Loucy (cell line): ENCODE measurements around the gene MITF.

ENCODE experiments used
- H2AFZ ChIP-seq: fragments of 200-600 bp; sonication (generic); 2 replicates; pipeline ENCODE4 v1.6.0; 2016; ENCODE audit warnings: antibody characterized with exemption, mild to moderate bottlenecking, low read length, moderate library complexity
- H3F3A ChIP-seq: fragments of 200-600 bp; 2 replicates; pipeline ENCODE4 v1.6.0; 2016; ENCODE audit warnings: antibody characterized with exemption, low read depth, mild to moderate bottlenecking
- H3K27me3 ChIP-seq: fragments of 200-600 bp; sonication (generic); 2 replicates; pipeline ENCODE4 v1.6.1; 2014; ENCODE audit warnings: low read length, mild to moderate bottlenecking; ENCODE audit not compliant: insufficient read depth, poor library complexity, severe bottlenecking
- H3K36me3 ChIP-seq: fragments of 200-600 bp; sonication (generic); 2 replicates; pipeline ENCODE4 v1.6.1; 2016; ENCODE audit warnings: low read length; ENCODE audit not compliant: insufficient read depth
- H3K4me1 ChIP-seq: fragments of 200-600 bp; sonication (generic); 2 replicates; pipeline ENCODE4 v1.5.1; 2014; ENCODE audit warnings: low read length, mild to moderate bottlenecking; ENCODE audit not compliant: insufficient read depth, poor library complexity, severe bottlenecking
- H3K4me2 ChIP-seq: fragments of 200-600 bp; sonication (generic); 2 replicates; pipeline ENCODE4 v1.6.0; 2014; ENCODE audit warnings: antibody characterized with exemption, low read length, low read depth, mild to moderate bottlenecking; ENCODE audit not compliant: poor library complexity, severe bottlenecking
- H3K4me3 ChIP-seq: fragments of 200-600 bp; sonication (generic); 2 replicates; pipeline ENCODE4 v1.5.1; 2014; ENCODE audit warnings: low read length, mild to moderate bottlenecking, mixed read lengths; ENCODE audit not compliant: poor library complexity, severe bottlenecking
- H3K79me2 ChIP-seq: fragments of 200-600 bp; sonication (generic); 2 replicates; pipeline ENCODE4 v1.6.1; 2014; ENCODE audit warnings: low read length; ENCODE audit not compliant: insufficient read depth
- H3K9ac ChIP-seq: fragments of 200-600 bp; sonication (generic); 2 replicates; pipeline ENCODE4 v1.6.0; 2014; ENCODE audit warnings: mild to moderate bottlenecking, low read depth, low read length, moderate library complexity; ENCODE audit not compliant: poor library complexity, severe bottlenecking
- H3K9me2 ChIP-seq: fragments of 200-600 bp; sonication (generic); replicated peaks from 2 replicates; pipeline ENCODE4 v1.6.1; 2016; ENCODE audit warnings: low read depth, low read length, mixed read lengths
- H3K9me3 ChIP-seq: fragments of 200-600 bp; sonication (generic); 2 replicates; pipeline ENCODE4 v1.6.1; 2014; ENCODE audit warnings: mild to moderate bottlenecking, antibody characterized with exemption, low read length, low read depth; ENCODE audit not compliant: insufficient read depth
- H4K20me1 ChIP-seq: fragments of 200-600 bp; sonication (generic); 2 replicates; pipeline ENCODE4 v1.6.0; 2014; ENCODE audit warnings: antibody characterized with exemption, low read length, mild to moderate bottlenecking; ENCODE audit not compliant: insufficient read depth, poor library complexity, severe bottlenecking
- CTCF ChIP-seq: fragments of 200-600 bp; sonication (generic); conservative IDR thresholded peaks from 2 replicates; pipeline ENCODE4 v1.5.1; 2014; ENCODE audit warnings: mild to moderate bottlenecking, antibody characterized with exemption, low read length
- EZH2phosphoT487 ChIP-seq: fragments of 200-600 bp; IDR thresholded peaks from 2 replicates; pipeline ENCODE4 v1.6.1; 2018; ENCODE audit warnings: antibody characterized with exemption, mild to moderate bottlenecking, moderate library complexity, borderline replicate concordance

Gene MITF

GRCh38 chr3:69828817-69829216, 89.6 kb downstream of the MITF start:
- Histone ChIP-seq H3K79me2 (no peaks in the 10 kb centered on the region), H3K4me2 (no peak overlapping the region), H3F3A (no peaks in the 10 kb centered on the region), H3K9ac (no peak overlapping the region), H3K4me1 (no peaks in the 10 kb centered on the region), H3K9me3 (no peaks in the 10 kb centered on the region), H3K4me3 (no peak overlapping the region), H3K9me2 (no peaks in the 10 kb centered on the region), H4K20me1 (no peaks in the 10 kb centered on the region), H2AFZ (no peak overlapping the region), H3K27me3 (no peaks in the 10 kb centered on the region), H3K36me3 (no peaks in the 10 kb centered on the region)
- no peak for TF ChIP-seq EZH2phosphoT487
- TF ChIP-seq CTCF: no peak

GRCh38 chr3:69830147-69830546, 90.9 kb downstream of the MITF start:
- no peaks in the 10 kb centered on the region for H3K79me2 ChIP-seq
- no peak overlapping the region for H3K9ac ChIP-seq
- H3F3A ChIP-seq: no peaks in the 10 kb centered on the region
- H3K9me2 ChIP-seq: no peaks in the 10 kb centered on the region
- H3K9me3 ChIP-seq: no peaks in the 10 kb centered on the region
- H4K20me1 ChIP-seq: no peaks in the 10 kb centered on the region
- TF ChIP-seq CTCF: no peak
- TF ChIP-seq EZH2phosphoT487: no peak
- H3K36me3 ChIP-seq: no peaks in the 10 kb centered on the region
- H3K4me1 ChIP-seq: no peaks in the 10 kb centered on the region
- no peak overlapping the region for H3K4me3 ChIP-seq
- H2AFZ ChIP-seq: no peak overlapping the region
- no peaks in the 10 kb centered on the region for H3K27me3 ChIP-seq
- H3K4me2 ChIP-seq: no peak overlapping the region

GRCh38 chr3:69831737-69832136, 92.5 kb downstream of the MITF start:
- Histone ChIP-seq H2AFZ (no peak overlapping the region), H4K20me1 (no peaks in the 10 kb centered on the region), H3K36me3 (no peaks in the 10 kb centered on the region), H3K79me2 (no peaks in the 10 kb centered on the region), H3K4me3 (no peak overlapping the region), H3K9ac (no peak overlapping the region), H3K4me1 (no peaks in the 10 kb centered on the region), H3K9me2 (no peaks in the 10 kb centered on the region), H3K27me3 (no peaks in the 10 kb centered on the region), H3F3A (no peaks in the 10 kb centered on the region), H3K4me2 (no peak overlapping the region), H3K9me3 (no peaks in the 10 kb centered on the region)
- TF ChIP-seq EZH2phosphoT487: no peak
- no peak for TF ChIP-seq CTCF
